ENCODE data around the gene MNX1. TPM values are rescaled to one million over a fixed set of nuclear protein-coding genes. Genes with fewer than 3 reads are reported as not detected.

Gene MNX1
- total and polyA plus RNA-seq, 9 of the 15 experiments (the other 6 are each of a cell fraction or from before 2014, with no cell fraction given): 0.15 to 8.0 (median 1.4) TPM

GRCh38 chr7:157024716-157025115, 14.3 kb upstream of the MNX1 start:
- in situ Hi-C loops (cut with MboI) (no loop called here), intact Hi-C loops (cut with micrococcal nuclease) (no loop called here)
- ChIA-PET CTCF (ENCODE audit: low intra/inter-chr PET ratio) (no interaction called here), POLR2A (interaction anchor here (0.5 to 1.1 kb wide), 3 partner anchors 10 to 15 kb away, joined by 3 to 5 read pairs (median 3); no protein-coding TSS in a partner anchor)
- ATAC-seq (no peak), FAIRE-seq (no peak), DNase-seq (ENCODE audit: extremely low read depth in 1 of 4, low spot score in 3 of 4) (no peak)
- H4K20me1 ChIP-seq (replicated peaks; ENCODE audit: control insufficient read depth, insufficient read depth, low read length): 0 out of 2 replicates have a peak, but pooled peaks cover 5% of the 10 kb centered on the region
- peaks cover 0 to 17% of the 10 kb centered on the region in 2 experiments; a peak in 3 of 5 replicates for H3K4me1 ChIP-seq (replicated peaks in 1 of 2; ENCODE audit: control insufficient read depth in 2 of 2, insufficient read depth in 2 of 2, low read length in 2 of 2)
- BruUV-seq (replicated peaks): no TSS peak
- no peak overlapping the region for H3K27ac ChIP-seq (ENCODE audit: extremely low read depth, low read depth, low read length)
- no peak overlapping the region for H3K9ac ChIP-seq (ENCODE audit: insufficient read depth in 1 of 2, low read depth in 2 of 2, low read length in 2 of 2)
- H2AFZ ChIP-seq (ENCODE audit: low read depth, low read length): no peak overlapping the region
- H3K36me3 ChIP-seq (ENCODE audit: control insufficient read depth, insufficient read depth, low read length): no peaks in the 10 kb centered on the region
- no peak for TF ChIP-seq EZH2 (IDR thresholded peaks at IDR 0.05; ENCODE audit: borderline replicate concordance, low read depth, low read length)
- no peak for TF ChIP-seq ATF6 (CRISPR knock-in tag; IDR thresholded peaks at IDR 0.05)
- TF ChIP-seq ZNF354B (CRISPR knock-in tag; IDR thresholded peaks at IDR 0.05): no peak
- no peak for TF ChIP-seq SREBF2 (CRISPR knock-in tag; IDR thresholded peaks at IDR 0.05)
- TF ChIP-seq FOXA1 (IDR thresholded peaks at IDR 0.05; ENCODE audit: borderline replicate concordance): no peak
- peak; percentile 84 for TF ChIP-seq ZNF146 (CRISPR knock-in tag; IDR thresholded peaks at IDR 0.05; ENCODE audit: unreplicated experiment)
- TF ChIP-seq HDAC3 (IDR thresholded peaks at IDR 0.05; ENCODE audit: borderline replicate concordance, partially characterized antibody): no peak
- no peak for TF ChIP-seq NBN (IDR thresholded peaks at IDR 0.05; ENCODE audit: low read depth)
- TF ChIP-seq KDM1A (IDR thresholded peaks at IDR 0.05): peak in 1 of 2 experiments; percentile 33; a peak in 1 of 4 replicates
- TF ChIP-seq ZNF79 (CRISPR knock-in tag; IDR thresholded peaks at IDR 0.05; ENCODE audit: low read depth): no peak
- no peak for TF ChIP-seq CBX8 (IDR thresholded peaks at IDR 0.05; ENCODE audit: borderline replicate concordance, extremely low read depth, low read depth, low read length, poor library complexity, severe bottlenecking)
- no peak for TF ChIP-seq NR0B1 (IDR thresholded peaks at IDR 0.05; ENCODE audit: partially characterized antibody)
- TF ChIP-seq BCOR (IDR thresholded peaks at IDR 0.05): peak; percentile 64; the same call in 1 of the 2 replicates
- no peak for TF ChIP-seq ZNF785 (CRISPR knock-in tag; IDR thresholded peaks at IDR 0.05)
- no peak for TF ChIP-seq ZC3H8 (IDR thresholded peaks at IDR 0.05)
- no peak for TF ChIP-seq BMI1 (IDR thresholded peaks at IDR 0.05; ENCODE audit: low read length)
- no peak for TF ChIP-seq NR4A1 (CRISPR knock-in tag; IDR thresholded peaks at IDR 0.05)
- TF ChIP-seq NR4A1 (tag; IDR thresholded peaks at IDR 0.05): no peak
- no peaks in the 10 kb centered on the region for H3K9me3 ChIP-seq (replicated peaks; ENCODE audit: control insufficient read depth, insufficient read depth, low read depth, low read length)
- H3K4me3 ChIP-seq: no peak overlapping the region
- WGBS (ENCODE audit: insufficient coverage, low coverage, missing lambda C conversion rate): 6% methylated on average over 3 of the region's 3 CpGs
- H3K27me3 ChIP-seq (ENCODE audit: control insufficient read depth in 2 of 2, insufficient read depth in 2 of 2, low read length in 2 of 2): peaks cover 60 to 78% of the 10 kb centered on the region in 2 experiments
- no peak overlapping the region for H3K4me2 ChIP-seq (ENCODE audit: insufficient read depth, low read length)
- no peaks in the 10 kb centered on the region for H3K9me1 ChIP-seq (ENCODE audit: control insufficient read depth, insufficient read depth, low read length)
- no peaks in the 10 kb centered on the region for H3K79me2 ChIP-seq (ENCODE audit: control insufficient read depth, insufficient read depth, low read length)
